ENCODE data around the gene SORBS1.
"Not testable (repeated sequence)": the region's sequence is repeated elsewhere in the genome, so short reads cannot be mapped to it uniquely, and the experiment has no call there.

The SORBS1 gene

DNA sequence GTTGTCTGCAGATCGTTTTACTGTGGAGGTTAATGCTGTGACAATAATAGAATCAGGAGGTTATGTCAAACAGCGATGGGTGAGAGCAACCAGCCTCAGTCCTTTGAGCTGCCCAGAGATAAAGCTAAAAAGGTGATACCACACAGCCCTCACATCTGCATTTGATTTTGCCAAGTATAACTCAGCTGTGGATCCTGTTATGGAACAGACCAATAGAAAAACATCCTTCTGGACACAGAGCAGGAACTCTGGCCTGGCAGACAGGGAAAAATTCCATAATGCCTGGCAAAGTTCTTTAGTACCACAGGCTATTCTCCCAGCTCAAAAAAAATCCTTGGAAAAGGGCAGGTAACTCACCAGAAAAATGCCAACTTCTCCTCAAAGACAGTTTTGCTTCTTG lies 183.2 kb downstream of the SORBS1 start:
- DNase-seq = no peak

GRCh38 chr10:95375418-95375817 lies 185.8 kb downstream of the SORBS1 start:
- DNase-seq = no peak

GRCh38 chr10:95374597-95375209 lies 186.5 kb downstream of the SORBS1 start:
- peak; percentile 43 for DNase-seq

GRCh38 chr10:95373660-95374059 lies 187.5 kb downstream of the SORBS1 start:
- no peak for DNase-seq

GRCh38 chr10:95364342-95364741 lies 196.8 kb downstream of the SORBS1 start:
- no peak for DNase-seq

- peak; percentile 6 for DNase-seq
These were observed 197.8 kb downstream of the SORBS1 start for GRCh38 chr10:95363303-95363912.

- no peak for DNase-seq
These were observed 201.0 kb downstream of the SORBS1 start for GRCh38 chr10:95360122-95360714.

- no peak for DNase-seq
These were observed 201.7 kb downstream of the SORBS1 start for GRCh38 chr10:95359466-95359865.

- DNase-seq = no peak
These were observed 204.8 kb downstream of the SORBS1 start for GRCh38 chr10:95356190-95356955.

DNA sequence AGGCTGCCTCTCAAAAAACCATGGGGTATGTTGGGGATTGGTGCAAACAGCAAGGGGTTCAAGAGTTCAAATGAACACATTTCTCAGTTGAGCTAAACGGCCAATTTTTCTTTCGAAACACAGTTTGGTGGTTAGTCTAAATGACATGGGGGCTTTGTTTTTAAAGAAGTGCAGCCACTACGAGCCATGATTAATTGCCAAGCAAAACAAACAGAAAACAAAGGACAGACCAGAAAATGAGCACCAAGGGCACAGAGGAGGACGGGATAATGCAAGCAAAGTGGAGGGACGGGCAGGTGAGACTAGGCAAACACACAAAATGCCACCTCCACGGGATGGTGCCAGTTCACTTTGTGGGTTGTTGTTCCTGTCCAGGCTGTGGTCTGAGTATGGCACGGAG lies 205.9 kb downstream of the SORBS1 start:
- no peak for DNase-seq

- no peak for DNase-seq
These were observed 207.1 kb downstream of the SORBS1 start for GRCh38 chr10:95354110-95354509.

DNA sequence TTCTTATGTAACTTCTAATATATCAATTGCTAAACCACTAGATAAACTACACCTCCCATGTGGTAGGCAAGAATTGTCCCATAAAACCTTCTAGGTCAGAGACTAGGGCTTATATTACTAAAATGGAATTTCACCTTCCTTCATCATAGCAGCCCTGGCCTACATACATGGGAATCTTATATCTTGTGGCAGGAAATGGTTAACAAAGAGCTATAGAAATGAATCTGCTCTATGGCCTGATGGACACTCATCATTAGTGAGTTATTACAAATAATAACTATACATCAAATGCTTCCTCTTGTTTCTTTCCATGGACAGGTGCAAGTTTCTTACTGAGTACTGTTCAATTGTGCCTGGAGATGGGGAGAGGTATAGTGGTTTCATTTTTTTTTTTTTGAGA lies 208.0 kb downstream of the SORBS1 start:
- no peak for DNase-seq

DNA sequence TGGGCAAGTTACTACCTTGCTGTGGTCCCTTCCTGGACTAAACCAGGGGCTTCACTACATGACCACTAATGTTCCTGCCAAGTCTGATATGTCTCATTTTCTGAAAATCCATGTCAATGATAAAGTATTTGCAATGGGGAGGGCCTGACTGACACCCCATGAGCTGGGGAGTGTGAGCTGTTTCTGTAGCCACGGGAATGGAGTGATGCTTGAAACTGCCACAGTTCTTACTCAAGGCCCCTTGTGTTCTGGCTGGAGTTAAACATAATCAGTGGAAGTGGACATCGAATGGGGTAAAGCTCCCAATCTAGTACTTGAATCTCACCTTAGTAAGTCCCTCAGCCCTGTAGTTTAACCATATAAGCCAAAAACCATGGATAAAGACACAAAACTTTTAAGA lies 208.5 kb downstream of the SORBS1 start:
- no peak for DNase-seq

GRCh38 chr10:95350830-95351228 lies 210.3 kb downstream of the SORBS1 start:
- DNase-seq = no peak

DNA sequence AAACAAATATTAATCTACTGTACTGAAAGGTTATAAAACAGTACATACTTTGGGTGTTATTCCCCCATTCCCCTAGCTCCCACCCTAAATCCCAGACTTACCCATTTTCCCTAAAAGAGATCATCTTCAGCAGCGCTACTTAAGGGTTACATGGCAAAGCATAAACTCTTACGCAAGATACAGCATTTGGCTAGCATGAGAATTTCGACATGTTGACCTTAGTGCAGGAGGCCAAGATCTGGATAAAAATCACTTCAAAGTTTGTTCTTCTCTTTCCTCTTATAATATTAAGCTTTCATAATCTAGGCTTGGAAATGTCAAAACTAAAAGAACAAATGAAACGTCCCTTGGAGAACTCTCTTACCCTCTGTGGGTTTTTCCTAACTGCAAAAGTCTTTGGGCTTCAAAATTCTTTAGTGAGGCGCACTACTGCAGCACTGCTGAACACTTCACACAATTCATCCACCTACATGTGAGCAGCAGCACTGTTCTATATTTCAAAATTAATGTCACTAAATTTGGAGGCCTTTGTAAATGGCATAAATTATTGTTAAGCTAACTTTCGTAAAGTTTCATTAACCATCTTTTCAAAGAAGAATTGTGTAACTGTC lies 210.8 kb downstream of the SORBS1 start:
- DNase-seq = no peak

GRCh38 chr10:95347402-95347766 lies 213.8 kb downstream of the SORBS1 start:
- not testable (repeated sequence) for DNase-seq

DNA sequence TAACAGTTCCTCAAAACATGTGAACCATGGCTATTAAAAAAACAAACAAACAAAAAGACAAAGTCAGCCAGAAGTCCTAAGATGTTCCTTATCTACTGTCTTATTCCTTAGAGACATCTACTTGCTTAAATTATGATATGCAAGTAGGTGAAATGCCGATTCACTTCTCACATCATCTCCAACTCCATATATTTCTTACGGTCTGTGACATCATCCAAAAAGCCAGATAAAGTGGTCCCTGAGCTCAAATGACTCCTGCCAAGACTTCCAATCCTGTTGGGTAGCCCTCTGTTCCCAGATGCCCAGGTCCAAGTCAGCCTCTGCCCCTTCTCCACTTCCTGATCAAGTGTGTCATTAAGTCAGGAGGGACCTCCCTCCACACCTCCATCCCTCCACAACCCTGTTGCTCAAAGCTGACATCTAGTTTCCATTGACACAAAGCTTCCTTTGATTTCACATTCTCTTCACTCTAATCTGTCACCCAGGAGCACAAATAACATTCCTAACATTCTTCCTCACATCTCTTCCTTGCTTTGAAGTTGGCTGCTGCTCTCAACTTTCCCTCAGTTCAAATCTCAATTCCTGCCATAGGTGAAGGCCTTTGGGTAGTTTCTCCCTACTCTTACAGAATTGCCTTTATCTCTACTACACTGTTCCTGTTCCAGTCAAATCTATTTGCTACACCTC lies 214.3 kb downstream of the SORBS1 start:
- DNase-seq = no peak

- no peak for DNase-seq
These were observed 217.6 kb downstream of the SORBS1 start for GRCh38 chr10:95343573-95343972.

DNA sequence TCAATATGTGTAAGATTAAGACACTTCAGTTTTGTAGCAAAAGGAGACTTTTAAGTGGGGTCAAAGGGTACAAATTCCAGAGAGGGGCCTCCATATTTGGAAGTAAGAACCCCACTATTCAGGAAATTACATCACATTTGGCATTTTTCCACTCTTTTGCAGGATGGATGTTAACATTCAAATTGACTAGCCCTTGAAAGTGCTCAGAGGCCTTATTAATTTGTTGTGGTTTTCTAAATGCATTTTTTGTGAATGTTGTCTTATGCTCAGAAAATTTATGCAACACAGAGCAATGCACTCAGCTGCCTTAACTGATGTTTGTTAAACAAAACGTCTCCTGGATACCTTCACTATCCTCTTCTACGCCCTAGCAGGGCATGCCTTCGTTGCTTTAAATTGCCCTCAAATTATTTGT lies 219.4 kb downstream of the SORBS1 start:
- DNase-seq = no peak

- no peak for DNase-seq
These were observed 221.3 kb downstream of the SORBS1 start for GRCh38 chr10:95339863-95340262.

GRCh38 chr10:95337423-95338160 lies 223.6 kb downstream of the SORBS1 start:
- DNase-seq = no peak

GRCh38 chr10:95336702-95337101 lies 224.5 kb downstream of the SORBS1 start:
- no peak for DNase-seq
